ENCODE data around the gene NOS3. TPM values are rescaled to one million over a fixed set of nuclear protein-coding genes. Genes with fewer than 3 reads are reported as not detected.

Gene NOS3
- total and polyA plus RNA-seq, 9 of the 15 experiments (the other 6 are each of a cell fraction or from before 2014, with no cell fraction given): 1.1 to 121 (median 23.6) TPM

- peak in 1 of 3 experiments; percentile 64; a peak in 2 of 6 replicates for TF ChIP-seq ZBTB11 (CRISPR knock-in tag; IDR thresholded peaks at IDR 0.05)
- TF ChIP-seq JUND (IDR thresholded peaks at IDR 0.05; ENCODE audit: borderline replicate concordance, low read depth, low read length): peak; percentile 75
- TF ChIP-seq JUND (tag; IDR thresholded peaks at IDR 0.05; ENCODE audit: borderline replicate concordance, low read depth, low read length): peak; percentile 58; the same call in 1 of the 3 replicates
- TF ChIP-seq LCOR (CRISPR knock-in tag; IDR thresholded peaks at IDR 0.05): peak; percentile 79; the same call in 1 of the 2 replicates
- TF ChIP-seq MBD2 (IDR thresholded peaks at IDR 0.05; ENCODE audit: borderline replicate concordance, low read depth): no peak; the same call in 1 of the 2 replicates
- TF ChIP-seq USF1 (CRISPR knock-in tag; IDR thresholded peaks at IDR 0.05): no peak
- TF ChIP-seq MTF1 (CRISPR knock-in tag; IDR thresholded peaks at IDR 0.05; ENCODE audit: borderline replicate concordance): no peak
- TF ChIP-seq MCM5 (IDR thresholded peaks at IDR 0.05; ENCODE audit: low read depth): no peak
- TF ChIP-seq NFRKB (IDR thresholded peaks at IDR 0.05; ENCODE audit: low read depth): peak; percentile 89
- no peak for TF ChIP-seq HDAC8 (tag; IDR thresholded peaks at IDR 0.05)
- peak; percentile 29; the same call in 1 of the 2 replicates for TF ChIP-seq CREB3 (tag; conservative IDR thresholded peaks at IDR 0.05; ENCODE audit: low read depth)
- no peak for TF ChIP-seq MEF2A (IDR thresholded peaks at IDR 0.05; ENCODE audit: control insufficient read depth, low read depth, low read length)
- TF ChIP-seq, protein P1, sequence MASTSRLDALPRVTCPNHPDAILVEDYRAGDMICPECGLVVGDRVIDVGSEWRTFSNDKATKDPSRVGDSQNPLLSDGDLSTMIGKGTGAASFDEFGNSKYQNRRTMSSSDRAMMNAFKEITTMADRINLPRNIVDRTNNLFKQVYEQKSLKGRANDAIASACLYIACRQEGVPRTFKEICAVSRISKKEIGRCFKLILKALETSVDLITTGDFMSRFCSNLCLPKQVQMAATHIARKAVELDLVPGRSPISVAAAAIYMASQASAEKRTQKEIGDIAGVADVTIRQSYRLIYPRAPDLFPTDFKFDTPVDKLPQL (IDR thresholded peaks at IDR 0.05; ENCODE audit: extremely low read depth, insufficient read length): no peak
- no peak for TF ChIP-seq POLR2AphosphoS2 (IDR thresholded peaks at IDR 0.05; ENCODE audit: low read length)
- TF ChIP-seq IRF2 (CRISPR knock-in tag; IDR thresholded peaks at IDR 0.05): no peak
- TF ChIP-seq ZNF41 (CRISPR knock-in tag; conservative IDR thresholded peaks at IDR 0.05): peak; percentile 30; the same call in 1 of the 2 replicates
- TF ChIP-seq, protein P2, sequence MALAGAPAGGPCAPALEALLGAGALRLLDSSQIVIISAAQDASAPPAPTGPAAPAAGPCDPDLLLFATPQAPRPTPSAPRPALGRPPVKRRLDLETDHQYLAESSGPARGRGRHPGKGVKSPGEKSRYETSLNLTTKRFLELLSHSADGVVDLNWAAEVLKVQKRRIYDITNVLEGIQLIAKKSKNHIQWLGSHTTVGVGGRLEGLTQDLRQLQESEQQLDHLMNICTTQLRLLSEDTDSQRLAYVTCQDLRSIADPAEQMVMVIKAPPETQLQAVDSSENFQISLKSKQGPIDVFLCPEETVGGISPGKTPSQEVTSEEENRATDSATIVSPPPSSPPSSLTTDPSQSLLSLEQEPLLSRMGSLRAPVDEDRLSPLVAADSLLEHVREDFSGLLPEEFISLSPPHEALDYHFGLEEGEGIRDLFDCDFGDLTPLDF (CRISPR knock-in tag; IDR thresholded peaks at IDR 0.05): no peak
These were observed 35.1 kb upstream of the NOS3 start (continued) for GRCh38 chr7:150955519-150956394.

Data from K562 (cell line).